ENCODE measurements around the gene CDC42BPG. TPM values are rescaled to one million over a fixed set of nuclear protein-coding genes. Genes with fewer than 3 reads are reported as not detected.
A peak's percentile ranks its signal among the peaks of the same experiment; 100 is the strongest.

Gene CDC42BPG
- total RNA-seq, 1 experiment from 2014 or later = 24.9 TPM

- Histone ChIP-seq H3K56ac (ENCODE audit: insufficient read length, low read depth, low read length) (no peak overlapping the region), H3K9me3 (ENCODE audit: control insufficient read depth, low read depth, low read length) (no peaks in the 10 kb centered on the region), H3K9ac (ENCODE audit: extremely low read depth, insufficient read length, low read length) (no peak overlapping the region), H2AK5ac (ENCODE audit: insufficient read length, low read length) (no peak overlapping the region), H3T11ph (ENCODE audit: low read length) (no peak overlapping the region), H4K5ac (ENCODE audit: insufficient read length, low read depth, low read length) (no peak overlapping the region), H3K14ac (ENCODE audit: insufficient read depth, low read length) (no peak overlapping the region), H4K91ac (ENCODE audit: insufficient read length, low read depth, low read length) (no peak overlapping the region), H3K27me3 (ENCODE audit: insufficient read depth, low read length) (no peaks in the 10 kb centered on the region), H2BK15ac (ENCODE audit: low read depth, low read length) (no peak overlapping the region), H2BK120ac (ENCODE audit: low read depth, low read length, poor library complexity, severe bottlenecking) (no peak overlapping the region), H3K4me1 (ENCODE audit: insufficient read depth, low read length) (no peaks in the 10 kb centered on the region), H4K8ac (replicated peaks; ENCODE audit: insufficient read length, low read depth, low read length) (no peak overlapping the region), H3K79me2 (ENCODE audit: insufficient read depth, low read length) (no peaks in the 10 kb centered on the region), H2AFZ (ENCODE audit: low read length) (no peak overlapping the region), H2BK12ac (ENCODE audit: insufficient read length, low read depth, low read length) (no peak overlapping the region), H4K20me1 (ENCODE audit: control insufficient read depth, insufficient read depth, insufficient read length) (no peaks in the 10 kb centered on the region), H2BK5ac (ENCODE audit: insufficient read length, low read length) (no peak overlapping the region), H3K18ac (ENCODE audit: insufficient read length, low read depth, low read length) (no peak overlapping the region), H3K23me2 (ENCODE audit: insufficient read length, low read depth, low read length, poor library complexity, severe bottlenecking) (peaks cover 6% of the 10 kb centered on the region), H3K79me1 (ENCODE audit: insufficient read depth, low read depth, low read length, poor library complexity, severe bottlenecking) (no peaks in the 10 kb centered on the region), H3K27ac (ENCODE audit: insufficient read length, low read depth, low read length) (no peak overlapping the region), H2BK20ac (ENCODE audit: low read depth, low read length, poor library complexity, severe bottlenecking) (no peak overlapping the region), H3K23ac (ENCODE audit: insufficient read length, low read depth, low read length) (no peak overlapping the region), H3K4ac (ENCODE audit: low read depth, low read length) (no peak overlapping the region), H3K4me2 (ENCODE audit: insufficient read depth, insufficient read length, low read length) (no peak overlapping the region)
- Mint-ChIP-seq H3K4me1 (peaks cover 25 to 29% of the 10 kb centered on the region in 2 experiments), H3K27me3 (ENCODE audit: low read depth) (no peaks in the 10 kb centered on the region), H3K9me3 (no peaks in the 10 kb centered on the region; a peak in 2 of 5 replicates), H3K36me3 (ENCODE audit: insufficient read depth in 1 of 3, low read depth in 3 of 3) (no peaks in the 10 kb centered on the region), H3K4me3 (no peak overlapping the region; a peak in 1 of 5 replicates), H3K27ac (peak overlapping the region in 1 of 3 experiments; percentile 68; a peak in 1 of 7 replicates)
- no CpG with 5 or more reads among the region's 6 CpGs for WGBS (ENCODE audit: extremely low coverage, insufficient read length, low lambda C conversion rate)
- no peak for DNase-seq
- TF ChIP-seq CTCF (conservative IDR thresholded peaks at IDR 0.05) = no peak
These were observed 3.9 kb upstream of the CDC42BPG start for GRCh38 chr11:64848214-64848825.
